Hepatocyte (in vitro differentiated cells): ENCODE measurements around the gene IGSF23. TPM values are rescaled to one million over a fixed set of nuclear protein-coding genes. Genes with fewer than 3 reads are reported as not detected.
A peak's percentile ranks its signal among the peaks of the same experiment; 100 is the strongest.

Experiments used
- DNase-seq: peaks from one replicate; pipeline ENCODE4 v3.0.0-alpha.2; 2016; ENCODE audit warnings: low spot score
- H2AFZ ChIP-seq: fragments of 200-600 bp; sonication (generic); 2 replicates; pipeline ENCODE4 v1.6.0; 2016; ENCODE audit warnings: antibody characterized with exemption, mild to moderate bottlenecking
- H3K27ac ChIP-seq: fragments of 200-600 bp; sonication (generic); 2 replicates; pipeline ENCODE4 v1.5.1; 2016; ENCODE audit warnings: mild to moderate bottlenecking
- H3K27me3 ChIP-seq: fragments of 200-600 bp; sonication (generic); 2 replicates; pipeline ENCODE4 v1.6.1; 2016
- H3K36me3 ChIP-seq: fragments of 200-600 bp; sonication (generic); replicated peaks from 2 replicates; pipeline ENCODE4 v1.5.1; 2016; ENCODE audit warnings: low read depth; ENCODE audit not compliant: insufficient read depth
- H3K4me1 ChIP-seq: fragments of 200-600 bp; sonication (generic); 2 replicates; pipeline ENCODE4 v1.5.1; 2016; ENCODE audit warnings: mild to moderate bottlenecking, moderate library complexity; ENCODE audit not compliant: insufficient read depth
- H3K4me2 ChIP-seq: fragments of 200-600 bp; sonication (generic); 2 replicates; pipeline ENCODE4 v1.6.0; 2016
- H3K4me3 ChIP-seq: fragments of 200-600 bp; sonication (generic); 2 replicates; pipeline ENCODE4 v1.5.1; 2016; ENCODE audit warnings: mild to moderate bottlenecking
- H3K79me2 ChIP-seq: fragments of 200-600 bp; sonication (generic); 2 replicates; pipeline ENCODE4 v1.6.0; 2017; ENCODE audit warnings: mild to moderate bottlenecking
- H3K9me2 ChIP-seq: fragments of 200-600 bp; sonication (generic); replicated peaks from 2 replicates; pipeline ENCODE4 v1.6.0; 2017; ENCODE audit warnings: mild to moderate bottlenecking; ENCODE audit not compliant: insufficient read depth
- H3K9me3 ChIP-seq: fragments of 200-600 bp; sonication (generic); 2 replicates; pipeline ENCODE4 v1.5.1; 2016; ENCODE audit warnings: low read depth, mild to moderate bottlenecking
- H4K20me1 ChIP-seq: fragments of 200-600 bp; sonication (generic); 2 replicates; pipeline ENCODE4 v1.6.0; 2016; ENCODE audit warnings: mild to moderate bottlenecking; ENCODE audit not compliant: insufficient read depth, poor library complexity, severe bottlenecking
- CTCF ChIP-seq: fragments of 200-600 bp; sonication (generic); IDR thresholded peaks from 2 replicates; pipeline ENCODE4 v1.5.1; 2016; ENCODE audit warnings: antibody characterized with exemption, mild to moderate bottlenecking; ENCODE audit not compliant: poor library complexity
- EZH2 ChIP-seq: fragments of 200-600 bp; sonication (generic); IDR thresholded peaks from 2 replicates; pipeline ENCODE4 v1.6.1; 2016; ENCODE audit warnings: antibody characterized with exemption, mild to moderate bottlenecking, borderline replicate concordance
- EZH2phosphoT487 ChIP-seq: fragments of 200-600 bp; sonication (generic); IDR thresholded peaks from one replicate; pipeline ENCODE4 v1.6.1; 2018; ENCODE audit warnings: antibody characterized with exemption, mild to moderate bottlenecking, low read depth, moderate library complexity; ENCODE audit not compliant: unreplicated experiment, severe bottlenecking
- whole genome bisulfite sequencing: methylation state at CpG from one replicate; pipeline ENCODE4 v1.1.6; 2016; ENCODE audit warnings: low lambda C conversion rate; ENCODE audit errors: missing lambda C conversion rate; 5-methylcytosine and 5-hydroxymethylcytosine counted together
- polyA plus RNA-seq: library from polyadenylated mRNA; unstranded; fragments of >200 nt; fragmentation: Nextera tagmentation; extraction: Ambion mirVana; gene quantifications from 2 replicates; pipeline ENCODE4 v1.2.1, GENCODE V29; 2016
- total RNA-seq: library from RNA; depleted of rRNA; stranded (reverse); fragments of >200 nt; gene quantifications from 2 replicates; pipeline ENCODE4 v1.2.3, GENCODE V29; 2014

The IGSF23 gene
- total and polyA plus RNA-seq, 2 experiments from 2014 or later: 2.1 to 3.8 TPM

DNA sequence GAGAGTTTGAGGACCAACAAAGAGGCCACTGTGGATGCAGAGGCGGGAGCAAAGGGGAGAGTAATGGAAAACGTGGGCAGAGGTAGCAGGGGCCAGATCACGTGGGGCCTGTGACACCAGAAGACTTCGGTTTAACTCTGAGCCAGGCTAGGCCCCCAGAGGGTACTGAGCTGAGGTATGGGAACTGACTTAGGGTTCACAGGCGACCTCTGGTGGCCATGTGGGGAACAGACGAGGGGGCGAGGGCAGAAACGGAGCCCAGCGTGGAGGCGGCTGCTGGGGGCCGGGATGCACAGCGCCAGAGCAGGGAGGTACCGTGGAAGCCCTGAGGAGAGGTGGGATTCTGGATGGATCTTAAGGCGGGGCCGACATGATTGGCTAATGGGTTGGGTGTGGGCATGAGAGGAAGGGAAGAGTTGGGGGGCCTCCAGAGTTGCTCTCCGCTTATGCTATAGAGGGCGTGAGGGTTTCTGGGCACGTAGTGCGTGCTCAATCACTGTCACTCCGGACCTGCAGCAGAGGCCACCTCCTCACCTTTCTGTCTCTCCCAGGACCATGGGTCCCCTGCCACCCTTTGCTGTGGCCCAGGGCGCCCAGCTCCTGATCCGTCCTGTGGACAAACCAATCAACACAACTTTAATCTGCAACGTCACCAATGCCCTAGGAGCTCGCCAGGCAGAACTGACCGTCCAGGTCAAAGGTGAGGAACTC lies 44.0 kb downstream of the IGSF23 start:
- WGBS: 53% methylated on average over 24 of the region's 25 CpGs
- DNase-seq: peak; percentile 78
- Histone ChIP-seq H3K36me3 (no peaks in the 10 kb centered on the region), H3K4me1 (no peaks in the 10 kb centered on the region), H3K9me3 (no peaks in the 10 kb centered on the region), H3K27me3 (no peaks in the 10 kb centered on the region), H3K4me2 (no peak overlapping the region), H3K79me2 (no peaks in the 10 kb centered on the region), H2AFZ (no peak overlapping the region), H3K9me2 (no peaks in the 10 kb centered on the region), H3K4me3 (no peak overlapping the region), H3K27ac (peak overlapping the region; percentile 34), H4K20me1 (no peaks in the 10 kb centered on the region)
- no peak for TF ChIP-seq EZH2
- TF ChIP-seq CTCF: peak; percentile 67

DNA sequence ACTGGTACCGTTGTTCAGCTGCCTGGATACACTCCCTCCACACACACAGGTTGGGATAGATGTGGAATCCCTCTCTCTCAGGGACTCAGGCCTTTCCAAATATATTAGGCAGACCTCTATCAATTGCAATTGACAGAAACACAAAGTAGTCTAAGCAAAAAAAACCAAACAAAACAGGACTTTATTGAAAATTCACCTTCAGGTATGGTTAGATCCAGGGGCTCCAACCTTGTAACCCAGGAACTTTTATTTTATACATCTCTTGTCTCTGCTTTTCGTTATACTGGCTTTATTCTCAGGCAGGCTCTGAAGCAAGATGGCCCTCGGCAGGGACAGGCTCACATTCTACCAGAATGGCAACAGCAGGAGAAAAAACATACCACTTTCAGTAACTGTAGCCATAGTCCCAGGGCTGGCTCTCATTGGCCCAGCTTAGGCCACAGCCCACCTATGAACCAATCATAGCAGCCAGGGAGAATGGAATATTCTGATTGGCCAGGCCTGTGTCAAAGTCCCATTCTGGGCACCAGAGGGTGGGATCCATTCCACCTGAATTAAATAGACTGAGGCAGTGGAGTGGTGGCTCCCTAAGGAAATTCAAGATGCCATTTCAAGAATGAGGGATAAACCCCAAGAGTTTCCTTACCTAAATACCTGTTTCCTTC lies 44.8 kb downstream of the IGSF23 start:
- Histone ChIP-seq H4K20me1 (no peaks in the 10 kb centered on the region), H3K79me2 (no peaks in the 10 kb centered on the region), H3K36me3 (no peaks in the 10 kb centered on the region), H3K9me2 (no peaks in the 10 kb centered on the region), H3K4me1 (no peaks in the 10 kb centered on the region), H3K27ac (no peak overlapping the region), H3K9me3 (no peaks in the 10 kb centered on the region), H3K4me3 (no peak overlapping the region), H2AFZ (no peak overlapping the region), H3K4me2 (no peak overlapping the region), H3K27me3 (no peaks in the 10 kb centered on the region)
- DNase-seq: no peak
- WGBS: 92% methylated on average over 3 of the region's 3 CpGs
- TF ChIP-seq EZH2: no peak
- TF ChIP-seq CTCF: no peak
- TF ChIP-seq EZH2phosphoT487: no peak

DNA sequence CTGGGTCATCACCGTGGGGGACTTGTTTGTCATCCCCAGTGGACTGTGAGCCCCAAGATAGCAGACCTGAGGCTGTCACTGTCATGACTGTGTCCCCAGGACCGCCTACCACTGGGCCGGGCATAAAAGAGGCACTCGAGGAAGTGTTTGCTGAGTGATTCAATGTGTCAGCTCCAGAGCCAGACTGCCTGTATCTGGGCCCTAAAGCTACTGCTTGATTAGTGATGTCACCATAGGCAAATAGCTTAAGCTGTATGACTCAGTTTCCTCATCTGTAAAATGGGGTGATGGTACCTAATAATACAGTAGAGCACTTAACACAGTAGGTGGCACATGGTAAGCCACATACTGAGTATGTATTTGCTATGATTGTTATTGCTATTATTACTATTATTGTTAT lies 46.7 kb downstream of the IGSF23 start:
- H3K4me3 ChIP-seq: no peak overlapping the region
- no peaks in the 10 kb centered on the region for H3K9me2 ChIP-seq
- TF ChIP-seq EZH2 (no peak), EZH2phosphoT487 (no peak), CTCF (no peak)
- H4K20me1 ChIP-seq: no peaks in the 10 kb centered on the region
- 87% methylated on average over 4 of the region's 4 CpGs for WGBS
- no peaks in the 10 kb centered on the region for H3K4me1 ChIP-seq
- no peak for DNase-seq
- peak overlapping the region; percentile 4 for H3K27ac ChIP-seq
- H2AFZ ChIP-seq: no peak overlapping the region
- H3K9me3 ChIP-seq: no peaks in the 10 kb centered on the region
- H3K4me2 ChIP-seq: no peak overlapping the region
- H3K27me3 ChIP-seq: no peaks in the 10 kb centered on the region
- no peaks in the 10 kb centered on the region for H3K79me2 ChIP-seq
- H3K36me3 ChIP-seq: no peaks in the 10 kb centered on the region
